CD4-positive, alpha-beta T cell treated with Interleukin-12 subunit alpha and Interleukin-12 subunit beta, for 1 hour (primary cell): ENCODE data around the gene RNF151.
"Not testable (repeated sequence)": the region's sequence is repeated elsewhere in the genome, so short reads cannot be mapped to it uniquely, and the experiment has no call there.

Experiments
- DNase-seq: peaks from one replicate; pipeline ENCODE4 v3.0.0-alpha.2; 2020

RNF151 gene, protein sequence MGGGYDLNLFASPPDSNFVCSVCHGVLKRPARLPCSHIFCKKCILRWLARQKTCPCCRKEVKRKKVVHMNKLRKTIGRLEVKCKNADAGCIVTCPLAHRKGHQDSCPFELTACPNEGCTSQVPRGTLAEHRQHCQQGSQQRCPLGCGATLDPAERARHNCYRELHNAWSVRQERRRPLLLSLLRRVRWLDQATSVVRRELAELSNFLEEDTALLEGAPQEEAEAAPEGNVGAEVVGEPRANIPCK

DNA sequence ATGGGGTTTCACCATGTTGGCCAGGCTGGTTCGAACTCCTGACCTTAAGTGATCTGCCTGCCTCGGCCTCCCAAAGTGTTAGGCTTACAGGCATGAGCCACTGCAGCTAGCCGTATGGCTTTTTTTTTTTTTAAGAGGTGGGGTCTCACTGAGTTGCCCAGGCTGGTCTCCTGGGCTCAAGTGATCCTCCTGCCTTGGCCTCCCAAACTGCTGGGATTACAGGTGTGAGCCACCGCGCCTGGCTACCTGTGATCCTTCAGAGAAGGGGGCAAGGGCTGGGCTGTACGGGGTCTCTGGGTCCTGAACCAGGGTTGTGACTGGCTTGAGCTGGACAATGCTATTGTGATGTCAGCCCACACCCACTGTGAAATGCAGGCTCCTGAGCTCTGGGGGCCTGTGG lies at the start of gene RNF151:
RNF151 (plus strand) TSS at position 397 of the 400 bp plus-strand sequence. CDS start 26 bp downstream, outside the sequence.
- DNase-seq: no peak

DNA sequence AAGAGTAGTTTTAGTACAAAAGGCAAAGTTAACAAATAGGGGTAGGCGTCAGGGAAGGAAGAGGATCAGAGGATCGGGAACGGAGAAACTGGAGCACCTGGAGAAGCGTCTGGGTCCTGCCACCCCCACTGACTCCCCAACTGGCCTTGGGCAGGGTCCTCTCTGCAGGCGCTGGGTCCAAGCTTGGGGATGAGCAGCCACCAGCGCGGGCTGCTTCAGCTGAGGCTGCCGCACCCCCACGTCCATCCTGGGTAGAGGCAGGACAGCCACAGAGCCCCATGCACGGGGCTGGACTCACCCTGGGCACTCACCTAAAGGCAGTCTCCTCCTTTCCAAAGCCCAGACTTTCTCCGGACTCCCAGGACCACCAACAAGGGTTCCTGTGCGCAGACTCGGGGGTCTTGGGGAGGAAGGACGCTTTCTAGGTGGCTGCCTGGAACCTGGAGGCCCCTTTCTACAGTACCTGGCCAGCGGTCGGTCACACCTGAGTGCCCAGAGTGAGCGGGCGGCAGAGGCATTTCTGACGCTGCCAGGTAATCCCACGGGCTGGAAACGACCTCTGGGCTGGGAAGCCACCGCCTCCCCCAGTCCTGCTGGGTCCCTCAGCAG lies 49.5 kb upstream of the RNF151 start:
- DNase-seq: no peak

DNA sequence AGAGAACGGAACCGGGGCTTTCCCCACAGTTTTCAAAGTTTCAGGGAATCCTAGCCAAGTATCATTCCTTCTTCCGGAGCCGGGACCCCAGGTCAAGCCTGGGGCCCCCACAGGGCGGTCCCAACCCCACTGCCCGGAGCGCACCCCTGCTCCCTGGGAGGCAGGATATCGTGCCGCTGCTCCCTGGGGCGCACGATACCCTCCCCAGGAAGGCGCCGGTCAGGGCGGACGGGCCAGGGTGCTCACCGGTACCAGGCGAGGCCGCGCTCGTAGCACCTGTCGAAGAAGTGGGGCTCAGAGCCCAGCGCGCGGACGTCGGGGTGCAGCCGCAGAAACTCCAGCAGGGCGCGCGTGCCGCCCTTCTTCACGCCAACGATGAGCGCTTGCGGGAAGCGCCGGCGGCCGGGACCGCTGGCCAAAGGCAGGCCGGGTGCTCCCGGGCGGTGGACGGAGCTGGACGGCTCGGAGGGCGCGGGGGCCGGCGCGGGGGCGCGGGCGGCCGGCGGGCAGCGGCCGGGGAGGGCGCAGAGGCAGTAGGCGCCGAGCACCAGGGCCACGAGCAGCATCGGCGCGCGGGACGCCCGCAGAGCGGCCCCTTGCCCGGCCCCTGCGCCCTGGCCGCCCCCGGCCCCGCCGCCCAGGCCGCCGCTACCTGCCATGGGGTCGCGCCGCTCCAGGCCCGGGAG lies 48.8 kb upstream of the RNF151 start:
- no peak for DNase-seq

DNA sequence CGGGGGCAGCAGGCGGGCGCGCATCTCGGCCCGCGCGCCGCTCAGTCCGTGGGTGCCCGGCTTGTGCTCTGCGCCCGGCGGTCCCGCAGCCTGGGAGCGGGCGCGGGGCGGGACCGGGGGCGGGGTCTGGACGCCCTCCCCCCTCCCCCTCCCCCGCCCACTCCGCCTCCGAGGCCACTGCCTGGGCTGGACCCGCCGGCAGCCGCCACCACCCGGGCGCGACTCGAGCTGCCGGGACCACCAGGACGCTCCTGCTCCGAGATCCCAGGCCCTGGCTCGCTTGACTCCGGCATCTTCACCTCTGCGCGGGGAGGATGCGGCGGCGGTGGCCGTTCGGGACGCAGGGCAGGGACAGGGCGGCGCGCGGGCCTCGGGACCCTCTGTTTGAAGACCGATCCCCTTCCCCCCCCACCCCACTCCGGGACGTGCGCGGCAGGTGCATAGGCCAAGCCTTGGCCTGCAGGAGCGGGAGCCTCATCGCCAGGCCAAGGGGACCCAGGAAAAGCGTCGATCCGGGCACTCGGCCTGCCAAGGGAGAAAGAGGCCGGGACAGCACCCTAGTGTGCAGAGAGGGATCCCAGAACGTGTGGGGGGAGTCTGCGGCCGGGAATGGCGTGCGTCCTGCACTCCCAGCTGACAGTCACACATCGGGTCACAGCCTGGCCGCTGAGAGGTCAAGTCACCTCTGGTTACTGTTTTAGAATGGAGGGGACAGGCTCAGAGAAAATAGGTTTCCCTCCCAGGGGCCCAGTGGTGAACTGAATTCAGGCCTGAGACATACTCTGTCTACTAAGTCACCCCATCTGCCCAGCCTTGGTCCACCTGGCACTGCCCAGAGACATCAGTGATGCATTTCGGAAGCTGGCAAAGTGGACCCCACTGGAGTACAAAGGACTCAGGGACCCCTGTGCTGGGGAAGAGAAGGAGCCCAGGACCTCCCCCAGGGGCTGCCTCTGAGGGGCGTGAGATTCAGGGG lies 48.0 kb upstream of the RNF151 start, which contains the start of gene HS3ST6:
HS3ST6 (minus strand) TSS at position 65 of the 976 bp plus-strand sequence. CDS start 92 bp downstream, outside the sequence.
- DNase-seq: no peak

DNA sequence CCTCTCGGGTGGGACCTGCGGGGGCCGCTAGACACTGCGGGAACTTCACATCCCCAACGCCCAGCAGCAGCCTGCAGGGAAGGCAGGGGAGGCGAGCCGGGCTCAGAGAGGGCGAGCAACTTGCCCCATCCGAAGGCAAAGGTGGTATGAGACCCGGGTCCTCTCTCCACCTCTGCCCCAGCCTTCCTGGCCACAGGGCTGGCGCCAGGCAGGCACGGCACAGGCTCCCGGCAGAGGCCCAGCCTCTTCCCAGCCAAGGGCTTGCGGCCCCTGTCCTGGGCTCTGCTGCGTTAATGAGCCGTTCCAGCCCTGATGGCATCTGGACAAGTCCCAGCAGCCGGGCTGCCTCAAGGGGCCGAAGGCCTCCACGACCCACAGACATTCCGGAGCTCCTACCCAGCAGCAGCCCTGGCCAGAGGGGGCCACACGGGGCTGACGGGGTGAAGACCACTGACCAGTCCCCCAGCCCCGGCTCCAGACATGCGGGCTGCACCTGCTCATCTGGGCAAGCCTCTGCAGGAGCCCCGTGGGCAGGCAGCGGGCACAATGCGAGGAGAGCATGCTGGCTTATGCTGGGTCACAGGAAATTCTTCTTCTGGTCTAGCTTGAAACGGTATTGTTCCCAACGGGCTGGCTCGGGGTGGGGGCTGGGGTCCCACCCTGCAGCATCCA lies 47.2 kb upstream of the RNF151 start:
- no peak for DNase-seq

DNA sequence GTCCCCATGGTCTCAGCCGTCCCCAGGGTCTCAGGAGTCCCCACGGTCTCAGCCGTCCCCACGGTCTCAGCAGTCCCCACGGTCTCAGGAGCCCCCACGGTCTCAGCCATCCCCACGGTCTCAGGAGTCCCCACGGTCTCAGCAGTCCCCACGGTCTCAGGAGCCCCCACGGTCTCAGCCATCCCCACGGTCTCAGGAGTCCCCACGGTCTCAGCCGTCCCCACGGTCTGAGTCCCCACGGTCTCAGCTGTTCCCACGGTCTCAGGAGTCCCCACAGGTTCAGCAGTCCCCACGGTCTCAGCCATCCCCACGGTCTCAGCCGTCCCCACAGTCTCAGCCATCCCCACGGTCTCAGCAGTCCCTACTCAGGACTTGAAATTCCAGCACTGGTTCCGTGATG lies 46.5 kb upstream of the RNF151 start:
- DNase-seq: not testable (repeated sequence)

DNA sequence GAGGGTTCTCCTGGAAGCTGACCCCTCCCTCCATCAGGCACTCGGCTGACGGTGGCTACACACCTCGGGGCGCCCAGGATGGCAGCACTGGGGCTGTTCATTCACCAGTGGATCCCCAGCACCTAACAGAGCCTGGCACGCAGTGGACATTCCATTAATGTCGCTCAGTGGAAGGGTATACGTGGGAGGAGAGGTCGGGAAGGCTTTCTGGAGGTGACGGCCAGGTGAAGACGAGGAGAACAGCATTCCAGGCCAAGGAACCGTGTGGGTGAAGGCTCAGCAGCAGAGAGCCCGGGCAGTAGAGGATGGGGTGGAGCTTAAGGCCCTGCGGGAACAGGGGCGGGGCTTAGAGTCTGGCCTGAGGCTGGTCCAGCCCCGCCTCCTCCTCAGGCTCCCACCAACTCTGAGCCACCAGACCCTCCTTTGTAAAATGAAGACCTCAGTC lies 45.9 kb upstream of the RNF151 start:
- DNase-seq: no peak

DNA sequence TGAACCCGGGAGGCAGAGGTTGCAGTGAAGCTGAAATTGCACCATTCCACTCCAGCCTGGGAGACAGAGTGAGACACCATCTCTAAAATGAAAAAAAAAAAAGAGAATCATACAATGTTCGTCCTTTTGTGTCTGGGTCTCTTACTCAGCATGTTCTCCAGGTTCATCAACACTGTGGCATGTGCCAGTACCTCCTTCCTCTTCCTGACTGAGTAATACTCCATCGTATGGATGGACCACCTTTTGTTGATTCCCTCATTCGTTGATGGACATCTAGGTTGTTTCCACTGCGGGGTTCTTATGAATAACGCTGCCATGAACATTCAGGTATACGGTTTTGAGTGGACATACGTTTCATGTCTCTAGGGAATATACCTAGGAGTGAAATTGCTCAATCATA lies 44.3 kb upstream of the RNF151 start:
- DNase-seq: no peak

DNA sequence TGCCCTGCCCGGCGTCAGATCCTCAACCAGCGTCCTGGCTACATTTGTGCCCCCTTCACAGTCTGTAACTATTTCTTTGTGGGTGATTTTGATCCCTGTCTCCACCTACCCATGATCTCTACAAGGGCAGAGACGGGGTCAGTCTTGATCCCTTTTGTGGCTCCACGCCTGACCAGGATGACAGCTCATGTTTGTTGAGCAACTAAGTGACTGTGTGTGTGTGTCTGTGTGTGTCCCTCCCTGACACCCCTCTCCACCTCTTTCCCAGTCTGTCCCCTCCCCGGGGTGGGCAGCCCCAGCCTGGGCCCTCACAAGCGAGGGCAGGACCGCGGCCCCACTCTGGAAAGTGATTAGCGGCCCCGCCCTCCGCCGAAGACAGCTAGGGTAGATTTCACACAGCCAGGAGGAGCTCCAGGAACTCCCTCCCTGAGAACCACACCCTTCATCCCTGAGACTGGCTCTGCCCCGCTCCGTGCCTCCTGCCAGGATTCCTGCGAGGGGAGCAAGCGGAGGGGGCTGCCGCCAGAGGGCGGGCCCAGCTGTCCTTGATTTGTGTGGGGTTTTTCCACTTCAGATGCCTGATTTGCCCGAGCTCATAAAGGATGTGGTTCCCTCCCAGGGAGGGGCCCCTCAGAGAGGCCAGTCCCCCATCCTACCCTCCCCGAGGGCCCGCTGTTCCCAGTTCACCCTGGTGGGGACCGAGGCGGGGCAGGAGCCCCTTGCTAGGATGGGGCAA lies 43.2 kb upstream of the RNF151 start:
- peak; percentile 22 for DNase-seq

DNA sequence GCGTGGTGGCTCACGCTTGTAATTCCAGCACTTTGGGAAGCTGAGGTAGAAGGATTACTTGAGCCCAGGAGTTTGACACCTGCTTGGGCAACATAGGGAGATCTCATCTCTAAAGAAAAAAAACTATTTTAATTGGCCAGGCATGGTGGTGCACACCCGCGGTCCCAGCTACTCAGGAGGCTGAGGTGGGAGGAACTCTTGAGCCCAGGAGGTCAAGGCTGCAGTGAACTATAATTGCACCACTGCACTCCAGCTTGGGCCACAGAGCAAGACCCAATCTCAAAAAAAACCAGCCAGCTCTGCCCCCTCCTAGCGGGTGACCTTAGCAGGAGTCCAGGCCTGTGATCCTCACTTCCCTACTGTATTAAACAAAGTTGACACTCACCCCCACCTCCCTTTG lies 42.6 kb upstream of the RNF151 start:
- no peak for DNase-seq

DNA sequence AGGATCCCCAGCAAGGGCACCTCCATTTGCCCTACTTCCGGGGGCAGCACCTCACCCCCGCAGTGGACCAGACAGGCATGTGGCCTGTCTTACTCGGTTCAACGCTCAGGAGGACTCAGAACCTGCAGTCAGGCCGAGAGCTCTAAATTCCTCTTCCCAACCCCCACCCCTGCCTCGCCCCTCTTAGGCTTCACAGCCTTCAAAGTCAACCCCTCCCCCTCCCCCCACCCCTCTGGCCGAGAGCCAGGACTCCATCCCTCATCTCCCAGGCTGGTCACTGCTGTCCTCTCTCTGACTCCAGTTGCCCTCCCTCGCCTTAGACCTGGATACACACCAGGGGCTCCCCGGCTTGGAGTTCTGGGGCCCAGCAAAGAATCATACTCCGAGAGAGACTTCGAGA lies 40.4 kb upstream of the RNF151 start:
- DNase-seq: no peak

DNA sequence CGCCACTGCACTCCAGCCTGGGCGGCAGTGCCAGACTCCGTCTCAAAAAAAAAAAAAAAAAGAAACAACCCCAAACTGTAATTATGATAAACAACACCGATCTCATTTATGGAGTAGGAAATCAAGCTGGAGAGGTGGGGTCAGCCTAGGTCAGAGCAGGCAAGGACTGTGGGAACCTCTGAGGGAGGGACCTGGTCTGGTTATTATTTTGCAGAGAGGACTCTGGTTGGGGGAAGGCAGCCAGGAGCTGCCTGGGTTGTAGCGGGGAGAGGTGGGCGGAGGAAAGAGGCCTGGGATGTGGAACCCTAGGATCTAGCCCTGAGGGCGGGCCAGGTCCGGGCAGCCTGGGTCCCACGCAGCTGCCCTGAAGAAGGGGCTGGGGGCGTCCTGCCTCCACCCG lies 37.6 kb upstream of the RNF151 start:
- no peak for DNase-seq

DNA sequence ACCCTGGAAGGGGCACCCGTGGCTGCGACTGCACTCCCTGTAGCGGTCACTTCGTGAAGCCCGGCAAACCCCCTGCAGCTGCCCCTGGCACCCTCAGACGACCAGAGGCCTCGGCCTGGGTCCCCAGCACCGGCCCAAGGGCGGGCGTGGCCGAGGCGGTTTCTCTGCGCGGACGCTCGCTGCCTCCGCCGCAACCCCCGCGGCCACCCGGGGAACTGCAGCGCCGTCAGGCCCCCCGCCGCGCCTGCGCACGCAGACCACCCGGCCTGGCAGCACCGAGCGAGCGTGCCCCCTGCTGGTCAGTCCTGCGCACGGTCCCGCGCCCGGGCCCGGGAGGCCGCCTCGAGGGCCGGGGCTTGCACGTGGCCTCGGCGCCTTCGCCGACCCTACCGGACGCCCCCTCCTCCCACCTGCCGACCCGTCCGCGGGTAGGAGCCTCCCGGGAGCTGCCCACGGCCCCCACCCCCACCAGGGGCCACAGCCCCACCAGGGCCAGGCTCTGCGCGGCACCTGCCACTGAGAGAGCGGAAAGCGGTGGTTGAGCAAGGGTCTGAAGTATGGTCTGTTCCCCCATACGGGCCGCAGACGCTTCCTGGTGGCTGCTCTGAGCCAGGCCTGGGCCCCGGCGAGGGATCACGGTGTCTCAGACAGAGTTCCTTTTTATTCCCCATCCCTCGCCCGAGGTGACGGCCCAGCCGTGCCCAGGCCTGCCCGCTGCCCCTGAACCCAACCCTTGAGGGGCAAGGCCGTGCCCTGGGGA lies 36.9 kb upstream of the RNF151 start:
- peak; percentile 92 for DNase-seq

DNA sequence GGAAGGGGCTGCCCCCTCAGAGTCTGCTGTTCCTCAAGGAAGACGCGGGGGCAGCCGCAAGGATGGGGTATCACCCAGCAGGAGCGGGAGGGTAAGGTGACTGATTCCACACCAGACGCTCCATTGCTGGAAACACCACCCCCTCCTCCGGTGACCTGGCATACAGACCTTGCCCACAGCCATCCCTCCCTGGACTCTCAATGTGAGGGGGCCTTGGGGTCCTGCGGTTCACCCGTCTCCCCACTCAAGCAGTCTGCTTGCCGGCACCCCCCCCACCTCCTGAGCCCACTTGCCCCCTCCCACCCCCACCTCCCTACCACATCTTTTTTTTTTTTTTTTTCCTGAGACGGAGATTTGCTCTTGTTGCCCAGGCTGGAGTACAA lies 36.3 kb upstream of the RNF151 start:
- DNase-seq: no peak

DNA sequence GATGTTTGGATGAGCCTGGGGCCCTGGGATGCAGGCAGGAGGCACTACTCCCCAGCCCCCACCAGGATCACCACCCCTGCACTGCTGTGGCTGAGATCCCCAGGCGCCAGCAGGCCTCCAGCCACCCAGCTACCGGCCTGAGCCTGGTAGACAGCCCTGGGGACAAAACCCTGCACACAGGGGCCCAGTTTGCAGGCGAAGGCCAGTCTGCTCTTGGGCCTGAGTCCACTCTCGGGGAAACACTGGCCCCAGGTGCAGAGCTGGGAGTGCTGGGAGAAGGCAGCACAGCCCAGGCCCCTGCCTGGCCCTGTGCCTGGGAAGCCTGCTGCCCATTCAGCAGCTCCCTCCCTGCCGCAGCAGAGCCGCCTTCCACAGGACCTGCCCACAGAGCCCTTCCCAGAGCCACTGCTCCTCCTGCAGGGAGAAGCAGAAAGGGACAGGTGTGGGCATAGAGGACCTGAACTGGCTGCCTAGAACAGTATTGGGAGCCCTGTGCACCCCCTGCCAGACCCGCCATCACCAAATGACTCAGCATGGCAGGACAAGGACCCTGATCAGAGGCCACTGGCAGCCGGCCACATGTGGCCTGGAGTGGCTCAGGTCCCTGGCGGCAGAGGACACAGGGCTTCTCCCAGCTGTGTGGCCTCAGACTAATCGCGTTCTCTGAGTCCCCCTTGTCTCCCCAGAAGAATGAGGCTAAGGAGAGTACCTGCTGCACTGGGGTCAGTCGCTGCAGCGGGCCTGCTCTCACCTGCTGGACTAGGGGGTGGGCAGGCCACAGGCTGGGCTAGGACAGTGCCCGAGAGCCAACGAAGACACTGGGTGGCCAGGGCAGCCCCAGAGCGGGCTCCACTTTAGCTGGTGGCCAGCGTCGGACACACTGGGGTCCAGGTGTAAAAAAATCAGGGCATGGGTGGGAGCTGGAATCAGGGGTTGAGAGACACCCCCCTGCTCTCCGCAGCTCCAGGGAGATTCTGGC lies 34.3 kb upstream of the RNF151 start:
- DNase-seq: no peak

DNA sequence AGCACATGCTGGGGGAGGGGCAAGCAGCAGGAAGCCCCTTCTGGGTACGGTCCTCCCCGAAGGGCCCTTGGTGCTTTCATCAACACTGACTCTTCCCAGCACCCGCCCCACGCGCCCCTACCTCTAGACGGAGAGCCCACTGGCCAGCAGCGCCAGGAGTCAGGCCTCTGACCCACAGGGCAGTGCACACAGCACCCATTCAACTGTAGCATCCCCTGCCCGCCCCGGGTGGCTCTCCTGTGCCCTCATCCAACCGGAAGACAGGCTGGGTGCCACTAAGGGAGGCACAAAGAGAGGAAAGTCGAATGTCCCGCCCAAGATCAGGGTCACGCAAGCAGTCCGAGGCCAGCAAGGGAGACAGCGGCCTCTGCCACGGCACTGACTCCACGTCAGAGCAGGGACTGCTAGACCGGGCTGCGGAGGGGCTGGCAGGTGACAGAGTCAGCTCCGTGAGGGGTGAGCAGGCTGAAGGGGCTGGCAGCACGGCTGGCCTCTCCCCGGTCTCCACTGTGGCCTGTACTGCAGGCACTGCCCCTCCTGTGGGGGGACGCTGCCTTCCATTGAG lies 33.5 kb upstream of the RNF151 start:
- DNase-seq: no peak

DNA sequence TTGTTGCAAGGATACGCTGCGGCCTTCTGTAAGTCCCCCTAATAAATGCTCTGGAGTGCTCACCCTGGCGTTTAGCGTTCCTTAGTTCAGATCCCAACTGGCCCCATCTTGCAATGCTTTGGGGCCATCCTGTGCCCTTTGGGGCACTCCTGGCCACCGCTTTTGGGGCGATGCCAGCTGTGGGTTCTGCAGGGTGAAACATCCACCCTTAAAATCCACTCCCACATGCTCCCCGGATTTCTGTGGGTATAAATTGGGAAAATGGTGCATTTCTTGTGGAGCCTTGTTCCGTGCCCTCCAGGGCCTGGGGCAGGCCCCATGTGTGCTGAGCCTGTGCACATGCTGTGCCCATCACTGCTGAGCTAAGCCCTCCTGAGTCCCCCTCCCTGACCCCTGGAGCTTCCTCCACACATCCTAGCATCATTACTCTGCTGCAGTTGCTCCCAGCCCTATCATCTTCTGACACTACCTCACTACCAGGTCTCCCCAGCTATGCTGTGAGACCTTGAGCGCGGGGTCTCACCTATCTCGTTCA lies 29.6 kb upstream of the RNF151 start:
- DNase-seq: no peak

DNA sequence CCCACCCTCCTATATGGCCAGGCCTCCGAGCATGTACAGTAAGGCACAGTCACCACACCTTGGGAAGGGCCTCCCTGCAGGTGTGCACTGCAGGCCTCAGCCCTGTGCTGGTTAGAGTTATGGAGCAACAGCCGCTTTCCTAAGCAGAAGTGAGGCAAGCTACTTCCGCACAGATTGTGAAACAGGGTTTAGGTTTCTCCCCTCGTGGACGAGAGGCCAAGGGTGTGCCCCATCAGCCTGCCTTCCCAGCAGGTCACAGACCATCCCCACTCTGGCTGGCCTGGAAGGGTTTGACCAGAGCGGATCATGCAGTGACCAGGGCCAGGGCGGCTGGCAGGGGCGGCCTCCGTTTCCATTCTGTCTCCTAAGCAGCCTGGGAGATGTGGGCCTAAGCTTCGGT lies 28.3 kb upstream of the RNF151 start:
- DNase-seq: no peak

DNA sequence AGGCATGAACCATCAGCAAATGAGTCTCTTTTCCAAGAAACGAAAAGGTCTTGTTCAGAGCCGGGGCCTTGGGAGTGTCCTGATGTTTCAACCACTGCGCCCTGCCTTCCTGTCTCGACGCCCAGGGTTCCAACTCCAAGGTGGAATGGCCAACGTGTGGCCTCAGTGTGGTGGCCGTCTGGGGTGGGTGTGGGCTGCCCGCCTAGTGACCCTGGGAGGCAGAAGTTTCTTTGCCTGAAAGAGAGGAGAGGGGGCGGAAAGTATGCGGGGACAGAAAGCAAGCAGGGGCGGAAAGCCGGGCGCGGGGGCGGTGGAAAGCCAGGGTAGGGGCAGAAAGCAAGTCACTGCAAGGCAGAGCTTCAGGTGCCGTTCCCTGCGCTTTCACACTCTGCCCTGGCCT lies 27.7 kb upstream of the RNF151 start:
- DNase-seq: no peak
